Parathyroid adenoma (tissue), 2 donors: ENCODE data around the gene FRZB.
"Not testable (repeated sequence)": the region's sequence is repeated elsewhere in the genome, so short reads cannot be mapped to it uniquely, and the experiment has no call there.

Source experiments
- H2AFZ ChIP-seq: fragments of 300-600 bp; sonication (generic); one replicate; pipeline ENCODE4 v1.7.0; 2017; ENCODE audit warnings: antibody characterized with exemption, mild to moderate bottlenecking
- H3K27ac ChIP-seq: fragments of 300-600 bp; sonication (generic); one replicate; pipeline ENCODE4 v1.7.0; 2017
- H3K27me3 ChIP-seq: fragments of 300-600 bp; sonication (generic); one replicate; pipeline ENCODE4 v1.7.0; 2017; ENCODE audit warnings: low read length; ENCODE audit not compliant: control insufficient read depth, insufficient read depth
- H3K36me3 ChIP-seq: fragments of 300-600 bp; sonication (generic); one replicate; pipeline ENCODE4 v1.7.0; 2017; ENCODE audit warnings: low read length; ENCODE audit not compliant: control insufficient read depth, insufficient read depth
- H3K4me1 ChIP-seq: fragments of 300-600 bp; sonication (generic); one replicate; pipeline ENCODE4 v1.7.0; 2017; ENCODE audit warnings: control low read depth
- H3K4me2 ChIP-seq: fragments of 300-600 bp; sonication (generic); one replicate; pipeline ENCODE4 v1.7.0; 2017; ENCODE audit warnings: low read length
- H3K4me3 ChIP-seq: fragments of 300-600 bp; sonication (generic); one replicate; pipeline ENCODE4 v1.7.0; 2017; ENCODE audit warnings: low read depth, low read length
- H3K79me2 ChIP-seq: fragments of 300-600 bp; sonication (generic); one replicate; pipeline ENCODE4 v1.7.0; 2017; ENCODE audit warnings: control low read depth
- H3K9ac ChIP-seq: fragments of 300-600 bp; sonication (generic); one replicate; pipeline ENCODE4 v1.7.0; 2017; ENCODE audit warnings: mild to moderate bottlenecking
- H3K9me3 ChIP-seq: fragments of 300-600 bp; sonication (generic); one replicate; pipeline ENCODE4 v1.7.0; 2017; ENCODE audit warnings: low read length; ENCODE audit not compliant: control insufficient read depth
- CTCF ChIP-seq: fragments of 300-600 bp; sonication (generic); IDR thresholded peaks from one replicate; pipeline ENCODE4 v1.7.0; 2017; ENCODE audit warnings: antibody characterized with exemption, mild to moderate bottlenecking
- donor health status: primary hyperparathyroidism.

The FRZB gene

GRCh38 chr2:182885771-182886170, 19.3 kb upstream of the FRZB start:
- no peaks in the 10 kb centered on the region for H3K27me3 ChIP-seq
- TF ChIP-seq CTCF: no peak
- no peak overlapping the region for H3K9ac ChIP-seq
- H3K79me2 ChIP-seq: no peaks in the 10 kb centered on the region
- H3K27ac ChIP-seq: no peak overlapping the region
- no peak overlapping the region for H3K4me3 ChIP-seq
- H3K9me3 ChIP-seq: no peaks in the 10 kb centered on the region
- no peak overlapping the region for H3K4me2 ChIP-seq
- no peaks in the 10 kb centered on the region for H3K36me3 ChIP-seq
- no peaks in the 10 kb centered on the region for H3K4me1 ChIP-seq
- no peak overlapping the region for H2AFZ ChIP-seq

- no peak for TF ChIP-seq CTCF
- Histone ChIP-seq H3K27me3 (no peaks in the 10 kb centered on the region), H3K4me1 (no peaks in the 10 kb centered on the region)
These were observed 17.0 kb upstream of the FRZB start for GRCh38 chr2:182883451-182883850.

GRCh38 chr2:182880100-182880499, 13.7 kb upstream of the FRZB start:
- H3K4me1 ChIP-seq, H2AFZ ChIP-seq, H3K4me3 ChIP-seq, H3K9ac ChIP-seq, H3K9me3 ChIP-seq, H3K79me2 ChIP-seq, H3K36me3 ChIP-seq, H3K27me3 ChIP-seq, H3K27ac ChIP-seq, H3K4me2 ChIP-seq: not testable (repeated sequence)

More at GRCh38 chr2:182883451-182883850, 17.0 kb upstream of the FRZB start:
- Histone ChIP-seq H3K27ac (no peak overlapping the region), H3K79me2 (no peaks in the 10 kb centered on the region), H3K9ac (no peak overlapping the region), H3K4me2 (no peak overlapping the region), H3K9me3 (no peaks in the 10 kb centered on the region), H3K4me3 (no peak overlapping the region), H3K36me3 (no peaks in the 10 kb centered on the region), H2AFZ (no peak overlapping the region)

GRCh38 chr2:182876653-182877052, 10.2 kb upstream of the FRZB start:
- H2AFZ ChIP-seq, H3K9ac ChIP-seq, H3K36me3 ChIP-seq, H3K4me1 ChIP-seq, H3K4me2 ChIP-seq, H3K27me3 ChIP-seq, H3K4me3 ChIP-seq, H3K79me2 ChIP-seq, H3K9me3 ChIP-seq, H3K27ac ChIP-seq: not testable (repeated sequence)

- peak; percentile 5 for TF ChIP-seq CTCF
These were observed 3.8 kb upstream of the FRZB start for GRCh38 chr2:182870227-182870626.

GRCh38 chr2:182868054-182868796, 1.8 kb upstream of the FRZB start:
- Histone ChIP-seq H3K4me1 (no peaks in the 10 kb centered on the region), H3K4me3 (no peak overlapping the region), H2AFZ (peak overlapping the region; percentile 83), H3K9me3 (no peaks in the 10 kb centered on the region), H3K79me2 (no peaks in the 10 kb centered on the region), H3K4me2 (no peak overlapping the region), H3K9ac (no peak overlapping the region), H3K27me3 (no peaks in the 10 kb centered on the region), H3K36me3 (no peaks in the 10 kb centered on the region), H3K27ac (no peak overlapping the region)
- TF ChIP-seq CTCF: no peak

More at GRCh38 chr2:182870227-182870626, 3.8 kb upstream of the FRZB start:
- Histone ChIP-seq H3K4me3 (no peak overlapping the region), H3K27ac (no peak overlapping the region), H3K4me1 (no peaks in the 10 kb centered on the region), H3K36me3 (no peaks in the 10 kb centered on the region), H3K27me3 (no peaks in the 10 kb centered on the region), H3K9me3 (no peaks in the 10 kb centered on the region), H3K9ac (no peak overlapping the region), H2AFZ (no peak overlapping the region), H3K4me2 (no peak overlapping the region), H3K79me2 (no peaks in the 10 kb centered on the region)
